ENCODE results near the gene ARHGEF37. TPM values are rescaled to one million over a fixed set of nuclear protein-coding genes. Genes with fewer than 3 reads are reported as not detected.

Gene ARHGEF37
- total RNA-seq, 1 experiment from 2014 or later, result 17.0 TPM

DNA sequence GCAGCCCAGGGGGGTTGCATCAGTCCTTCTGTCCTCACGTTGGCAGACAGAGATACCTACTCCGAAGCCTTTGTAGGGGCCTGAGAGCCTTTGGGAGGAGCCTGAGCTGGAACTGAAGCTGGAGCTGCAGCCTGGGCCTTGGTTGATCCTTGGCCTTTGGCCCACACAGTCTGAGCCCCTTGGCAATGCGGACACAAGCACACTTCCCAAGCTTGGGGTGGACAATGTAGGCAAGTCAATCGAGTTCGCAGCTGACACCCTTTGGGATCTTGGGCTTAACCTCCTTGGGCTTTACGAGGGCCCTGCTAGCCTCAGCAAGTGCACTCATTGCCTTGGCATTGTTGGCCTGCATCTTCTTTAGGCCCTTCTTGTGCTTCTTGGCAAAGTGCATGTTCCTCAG lies 36.0 kb upstream of the ARHGEF37 start:
- Histone ChIP-seq H3K4me2 (ENCODE audit: low read depth, low read length, poor library complexity, severe bottlenecking) (no peak overlapping the region), H2AFZ (ENCODE audit: low read length) (no peak overlapping the region), H3K9me2 (replicated peaks; ENCODE audit: insufficient read depth, low read length) (no peaks in the 10 kb centered on the region), H3K27me3 (ENCODE audit: low read length) (no peaks in the 10 kb centered on the region), H3K4me3 (ENCODE audit: low read length) (no peak overlapping the region), H3K27ac (ENCODE audit: low read length) (no peak overlapping the region), H3K4me1 (ENCODE audit: low read length) (peaks cover 52% of the 10 kb centered on the region), H3K9me3 (ENCODE audit: low read length) (no peaks in the 10 kb centered on the region), H3K9ac (ENCODE audit: low read length) (no peak overlapping the region), H3K36me3 (ENCODE audit: insufficient read depth, low read length) (peaks cover 47% of the 10 kb centered on the region), H4K20me1 (ENCODE audit: insufficient read depth, low read depth, low read length) (peaks cover 19% of the 10 kb centered on the region), H3K79me2 (ENCODE audit: low read length) (peaks cover 95% of the 10 kb centered on the region)
- DNase-seq, result no peak

- no peak overlapping the region for H3K4me3 ChIP-seq (ENCODE audit: low read length)
- DNase-seq, result peak; percentile 40
- no peak overlapping the region for H2AFZ ChIP-seq (ENCODE audit: low read length)
- no peak overlapping the region for H3K9ac ChIP-seq (ENCODE audit: low read length)
- no peak overlapping the region for H3K4me2 ChIP-seq (ENCODE audit: low read depth, low read length, poor library complexity, severe bottlenecking)
- no peaks in the 10 kb centered on the region for H3K9me3 ChIP-seq (ENCODE audit: low read length)
- no peak overlapping the region for H3K27ac ChIP-seq (ENCODE audit: low read length)
- H3K36me3 ChIP-seq (ENCODE audit: insufficient read depth, low read length), result peaks cover 50% of the 10 kb centered on the region
- H3K9me2 ChIP-seq (replicated peaks; ENCODE audit: insufficient read depth, low read length), result no peaks in the 10 kb centered on the region
- peaks cover 39% of the 10 kb centered on the region for H3K4me1 ChIP-seq (ENCODE audit: low read length)
- no peaks in the 10 kb centered on the region for H3K27me3 ChIP-seq (ENCODE audit: low read length)
- H4K20me1 ChIP-seq (ENCODE audit: insufficient read depth, low read depth, low read length), result peaks cover 14% of the 10 kb centered on the region; the same call in 1 of the 2 replicates
- H3K79me2 ChIP-seq (ENCODE audit: low read length), result peaks cover 88% of the 10 kb centered on the region
Measured at GRCh38 chr5:149546974-149547373, 34.3 kb upstream of the ARHGEF37 start.

- Histone ChIP-seq H4K20me1 (ENCODE audit: insufficient read depth, low read depth, low read length) (peaks cover 6% of the 10 kb centered on the region; the same call in 1 of the 2 replicates), H2AFZ (ENCODE audit: low read length) (no peak overlapping the region), H3K4me1 (ENCODE audit: low read length) (peaks cover 35% of the 10 kb centered on the region), H3K36me3 (ENCODE audit: insufficient read depth, low read length) (peaks cover 39% of the 10 kb centered on the region), H3K4me2 (ENCODE audit: low read depth, low read length, poor library complexity, severe bottlenecking) (peak overlapping the region; percentile 85), H3K9ac (ENCODE audit: low read length) (peak overlapping the region; percentile 98), H3K79me2 (ENCODE audit: low read length) (peaks cover 66% of the 10 kb centered on the region), H3K27me3 (ENCODE audit: low read length) (no peaks in the 10 kb centered on the region), H3K27ac (ENCODE audit: low read length) (peak overlapping the region; percentile 84), H3K9me3 (ENCODE audit: low read length) (no peaks in the 10 kb centered on the region), H3K9me2 (replicated peaks; ENCODE audit: insufficient read depth, low read length) (no peaks in the 10 kb centered on the region), H3K4me3 (ENCODE audit: low read length) (peak overlapping the region; percentile 98)
- peak; percentile 86 for DNase-seq
Measured at GRCh38 chr5:149549461-149550267, 31.6 kb upstream of the ARHGEF37 start.

GRCh38 chr5:149550268-149550583 lies 31.1 kb upstream of the ARHGEF37 start:
- peaks cover 35% of the 10 kb centered on the region for H3K36me3 ChIP-seq (ENCODE audit: insufficient read depth, low read length)
- H3K27ac ChIP-seq (ENCODE audit: low read length), result peak overlapping the region; percentile 84
- peaks cover 60% of the 10 kb centered on the region for H3K79me2 ChIP-seq (ENCODE audit: low read length)
- H3K4me2 ChIP-seq (ENCODE audit: low read depth, low read length, poor library complexity, severe bottlenecking), result peak overlapping the region; percentile 85
- peak; percentile 57 for DNase-seq
- H3K9me2 ChIP-seq (replicated peaks; ENCODE audit: insufficient read depth, low read length), result no peaks in the 10 kb centered on the region
- H3K9me3 ChIP-seq (ENCODE audit: low read length), result no peaks in the 10 kb centered on the region
- H2AFZ ChIP-seq (ENCODE audit: low read length), result no peak overlapping the region
- H4K20me1 ChIP-seq (ENCODE audit: insufficient read depth, low read depth, low read length), result peaks cover 6% of the 10 kb centered on the region; the same call in 1 of the 2 replicates
- H3K4me1 ChIP-seq (ENCODE audit: low read length), result peaks cover 32% of the 10 kb centered on the region
- H3K9ac ChIP-seq (ENCODE audit: low read length), result peak overlapping the region; percentile 98
- H3K4me3 ChIP-seq (ENCODE audit: low read length), result peak overlapping the region; percentile 98
- no peaks in the 10 kb centered on the region for H3K27me3 ChIP-seq (ENCODE audit: low read length)

DNA sequence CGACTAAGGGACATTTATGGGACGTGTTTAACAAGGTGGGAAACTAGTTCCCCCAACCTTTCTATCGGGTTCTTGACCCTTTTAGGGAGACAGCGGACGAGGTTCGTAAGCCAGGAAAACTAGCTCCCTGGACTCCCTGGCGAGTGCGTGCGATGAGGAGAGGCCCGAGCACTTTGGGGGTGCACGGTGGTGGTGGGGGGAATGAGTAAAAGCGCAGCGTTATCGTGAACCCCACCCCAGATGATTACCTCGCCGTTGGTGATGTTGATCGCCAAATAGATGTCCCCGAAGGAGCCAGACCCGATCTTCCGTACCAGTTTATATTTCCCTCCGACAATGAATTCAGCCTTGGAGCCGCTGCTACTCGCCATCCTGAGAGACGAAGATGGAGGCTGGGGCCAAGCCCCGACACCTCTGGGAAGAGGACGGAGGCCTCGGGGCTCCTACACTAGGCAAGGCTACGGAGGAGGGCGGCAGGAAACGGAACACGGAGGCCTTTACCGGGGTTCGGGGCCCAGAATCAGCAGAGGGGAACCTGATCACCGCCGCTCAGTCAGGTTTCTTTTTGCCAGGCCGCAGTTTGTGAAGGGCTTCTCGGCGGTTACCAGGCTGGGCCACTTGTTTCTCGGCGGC lies 30.6 kb upstream of the ARHGEF37 start:
- Histone ChIP-seq H3K4me3 (ENCODE audit: low read length) (peak overlapping the region; percentile 98), H3K9ac (ENCODE audit: low read length) (peak overlapping the region; percentile 98), H3K9me2 (replicated peaks; ENCODE audit: insufficient read depth, low read length) (no peaks in the 10 kb centered on the region), H3K36me3 (ENCODE audit: insufficient read depth, low read length) (peaks cover 31% of the 10 kb centered on the region), H2AFZ (ENCODE audit: low read length) (no peak overlapping the region), H3K4me1 (ENCODE audit: low read length) (peaks cover 28% of the 10 kb centered on the region), H3K9me3 (ENCODE audit: low read length) (no peaks in the 10 kb centered on the region), H3K27me3 (ENCODE audit: low read length) (no peaks in the 10 kb centered on the region), H4K20me1 (ENCODE audit: insufficient read depth, low read depth, low read length) (peaks cover 6% of the 10 kb centered on the region; the same call in 1 of the 2 replicates), H3K27ac (ENCODE audit: low read length) (peak overlapping the region; percentile 84), H3K79me2 (ENCODE audit: low read length) (peaks cover 55% of the 10 kb centered on the region), H3K4me2 (ENCODE audit: low read depth, low read length, poor library complexity, severe bottlenecking) (peak overlapping the region; percentile 85)
- peak; percentile 63 for DNase-seq

- Histone ChIP-seq H3K9me2 (replicated peaks; ENCODE audit: insufficient read depth, low read length) (no peaks in the 10 kb centered on the region), H3K4me2 (ENCODE audit: low read depth, low read length, poor library complexity, severe bottlenecking) (peak within 1 kb of the TSS; percentile 90), H3K9me3 (ENCODE audit: low read length) (no peaks in the 10 kb centered on the region), H2AFZ (ENCODE audit: low read length) (peak within 1 kb of the TSS; percentile 84; the same call in 1 of the 2 replicates), H3K4me3 (ENCODE audit: low read length) (peak within 1 kb of the TSS; percentile 98), H3K9ac (ENCODE audit: low read length) (peak within 1 kb of the TSS; percentile 98), H3K4me1 (ENCODE audit: low read length) (peaks cover 28% of the 10 kb centered on the region), H3K79me2 (ENCODE audit: low read length) (peaks cover 48% of the 10 kb centered on the region), H3K27ac (ENCODE audit: low read length) (peak within 1 kb of the TSS; percentile 84), H3K27me3 (ENCODE audit: low read length) (no peaks in the 10 kb centered on the region), H4K20me1 (ENCODE audit: insufficient read depth, low read depth, low read length) (peaks cover 6% of the 10 kb centered on the region; the same call in 1 of the 2 replicates), H3K36me3 (ENCODE audit: insufficient read depth, low read length) (peaks cover 29% of the 10 kb centered on the region)
- peak; percentile 99 for DNase-seq
Measured at GRCh38 chr5:149551227-149552037, 29.9 kb upstream of the ARHGEF37 start, which contains the start of gene CSNK1A1. TSS of gene CSNK1A1 (minus strand) at chr5:149551439. CDS start at chr5:149550964, 475 bp downstream.

DNA sequence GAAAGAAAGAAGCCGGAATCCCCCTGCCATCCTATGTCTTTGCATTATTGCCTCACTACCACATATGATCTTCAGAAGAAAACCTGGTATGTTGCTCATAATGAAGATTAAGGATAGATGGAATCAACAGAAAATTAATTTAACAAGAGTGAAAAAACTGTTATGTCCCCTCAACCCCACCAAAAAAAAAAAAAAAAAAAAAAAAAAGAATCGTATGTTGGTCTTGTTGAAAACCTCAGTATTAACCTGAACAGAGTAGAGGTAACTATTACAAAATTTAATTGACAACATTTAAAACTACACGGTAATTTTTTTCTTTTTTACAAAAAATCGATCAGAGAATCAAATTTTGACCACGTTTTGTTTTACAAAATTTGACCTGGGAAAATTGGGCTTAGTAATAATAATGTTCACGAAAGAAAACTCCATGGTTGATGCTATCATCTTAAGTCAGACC lies 29.2 kb upstream of the ARHGEF37 start:
- H3K79me2 ChIP-seq (ENCODE audit: low read length), result peaks cover 42% of the 10 kb centered on the region
- peak overlapping the region; percentile 84; the same call in 1 of the 2 replicates for H2AFZ ChIP-seq (ENCODE audit: low read length)

More for the DNA sequence above, 29.2 kb upstream of the ARHGEF37 start:
- Histone ChIP-seq H3K4me1 (ENCODE audit: low read length) (peaks cover 24% of the 10 kb centered on the region), H3K9me2 (replicated peaks; ENCODE audit: insufficient read depth, low read length) (no peaks in the 10 kb centered on the region), H3K27me3 (ENCODE audit: low read length) (no peaks in the 10 kb centered on the region), H4K20me1 (ENCODE audit: insufficient read depth, low read depth, low read length) (peaks cover 6% of the 10 kb centered on the region; the same call in 1 of the 2 replicates), H3K9me3 (ENCODE audit: low read length) (no peaks in the 10 kb centered on the region), H3K9ac (ENCODE audit: low read length) (peak overlapping the region; percentile 98), H3K27ac (ENCODE audit: low read length) (peak overlapping the region; percentile 70), H3K4me2 (ENCODE audit: low read depth, low read length, poor library complexity, severe bottlenecking) (peak overlapping the region; percentile 90), H3K4me3 (ENCODE audit: low read length) (peak overlapping the region; percentile 98), H3K36me3 (ENCODE audit: insufficient read depth, low read length) (peaks cover 23% of the 10 kb centered on the region)
- DNase-seq, result no peak

Data from Karpas-422 (cell line).